Hepatocyte (in vitro differentiated cells): Measurements from ENCODE around the gene FGF12. TPM values are rescaled to one million over a fixed set of nuclear protein-coding genes. Genes with fewer than 3 reads are reported as not detected.
"Not testable (repeated sequence)": the region's sequence is repeated elsewhere in the genome, so short reads cannot be mapped to it uniquely, and the experiment has no call there.

Experiments
- DNase-seq: peaks from one replicate; pipeline ENCODE4 v3.0.0-alpha.2; 2016; ENCODE audit warnings: low spot score
- H2AFZ ChIP-seq: fragments of 200-600 bp; sonication (generic); 2 replicates; pipeline ENCODE4 v1.6.0; 2016; ENCODE audit warnings: antibody characterized with exemption, mild to moderate bottlenecking
- H3K27ac ChIP-seq: fragments of 200-600 bp; sonication (generic); 2 replicates; pipeline ENCODE4 v1.5.1; 2016; ENCODE audit warnings: mild to moderate bottlenecking
- H3K27me3 ChIP-seq: fragments of 200-600 bp; sonication (generic); 2 replicates; pipeline ENCODE4 v1.6.1; 2016
- H3K36me3 ChIP-seq: fragments of 200-600 bp; sonication (generic); replicated peaks from 2 replicates; pipeline ENCODE4 v1.5.1; 2016; ENCODE audit warnings: low read depth; ENCODE audit not compliant: insufficient read depth
- H3K4me1 ChIP-seq: fragments of 200-600 bp; sonication (generic); 2 replicates; pipeline ENCODE4 v1.5.1; 2016; ENCODE audit warnings: mild to moderate bottlenecking, moderate library complexity; ENCODE audit not compliant: insufficient read depth
- H3K4me2 ChIP-seq: fragments of 200-600 bp; sonication (generic); 2 replicates; pipeline ENCODE4 v1.6.0; 2016
- H3K4me3 ChIP-seq: fragments of 200-600 bp; sonication (generic); 2 replicates; pipeline ENCODE4 v1.5.1; 2016; ENCODE audit warnings: mild to moderate bottlenecking
- H3K79me2 ChIP-seq: fragments of 200-600 bp; sonication (generic); 2 replicates; pipeline ENCODE4 v1.6.0; 2017; ENCODE audit warnings: mild to moderate bottlenecking
- H3K9me2 ChIP-seq: fragments of 200-600 bp; sonication (generic); replicated peaks from 2 replicates; pipeline ENCODE4 v1.6.0; 2017; ENCODE audit warnings: mild to moderate bottlenecking; ENCODE audit not compliant: insufficient read depth
- H3K9me3 ChIP-seq: fragments of 200-600 bp; sonication (generic); 2 replicates; pipeline ENCODE4 v1.5.1; 2016; ENCODE audit warnings: low read depth, mild to moderate bottlenecking
- H4K20me1 ChIP-seq: fragments of 200-600 bp; sonication (generic); 2 replicates; pipeline ENCODE4 v1.6.0; 2016; ENCODE audit warnings: mild to moderate bottlenecking; ENCODE audit not compliant: insufficient read depth, poor library complexity, severe bottlenecking
- CTCF ChIP-seq: fragments of 200-600 bp; sonication (generic); IDR thresholded peaks from 2 replicates; pipeline ENCODE4 v1.5.1; 2016; ENCODE audit warnings: antibody characterized with exemption, mild to moderate bottlenecking; ENCODE audit not compliant: poor library complexity
- EZH2 ChIP-seq: fragments of 200-600 bp; sonication (generic); IDR thresholded peaks from 2 replicates; pipeline ENCODE4 v1.6.1; 2016; ENCODE audit warnings: antibody characterized with exemption, mild to moderate bottlenecking, borderline replicate concordance
- EZH2phosphoT487 ChIP-seq: fragments of 200-600 bp; sonication (generic); IDR thresholded peaks from one replicate; pipeline ENCODE4 v1.6.1; 2018; ENCODE audit warnings: antibody characterized with exemption, mild to moderate bottlenecking, low read depth, moderate library complexity; ENCODE audit not compliant: unreplicated experiment, severe bottlenecking
- WGBS: methylation state at CpG from one replicate; pipeline ENCODE4 v1.1.6; 2016; ENCODE audit warnings: low lambda C conversion rate; ENCODE audit errors: missing lambda C conversion rate; 5-methylcytosine and 5-hydroxymethylcytosine counted together
- polyA plus RNA-seq: library from polyadenylated mRNA; unstranded; fragments of >200 nt; fragmentation: Nextera tagmentation; extraction: Ambion mirVana; gene quantifications from 2 replicates; pipeline ENCODE4 v1.2.1, GENCODE V29; 2016
- total RNA-seq: library from RNA; depleted of rRNA; stranded (reverse); fragments of >200 nt; gene quantifications from 2 replicates; pipeline ENCODE4 v1.2.3, GENCODE V29; 2014

FGF12 gene
- total and polyA plus RNA-seq, 2 experiments from 2014 or later: 2.1 TPM

GRCh38 chr3:192726385-192726784 is 956 bp downstream of the FGF12 start:
- Histone ChIP-seq H3K9me3 (no peaks in the 10 kb centered on the region), H3K9me2 (no peaks in the 10 kb centered on the region), H3K4me1 (no peaks in the 10 kb centered on the region), H3K27me3 (peaks cover 6% of the 10 kb centered on the region), H2AFZ (no peak overlapping the region), H3K27ac (no peak overlapping the region), H3K4me3 (no peak overlapping the region), H3K79me2 (no peaks in the 10 kb centered on the region), H3K36me3 (no peaks in the 10 kb centered on the region), H4K20me1 (no peaks in the 10 kb centered on the region), H3K4me2 (no peak overlapping the region)
- 57% methylated on average over 2 of the region's 2 CpGs for WGBS
- DNase-seq: no peak
- TF ChIP-seq CTCF (no peak), EZH2 (no peak), EZH2phosphoT487 (no peak)

GRCh38 chr3:192719964-192720363 is 7.4 kb downstream of the FGF12 start:
- DNase-seq: no peak
- no peaks in the 10 kb centered on the region for H3K4me1 ChIP-seq
- H2AFZ ChIP-seq: no peak overlapping the region
- no peak overlapping the region for H3K4me3 ChIP-seq
- no peaks in the 10 kb centered on the region for H3K36me3 ChIP-seq
- no peaks in the 10 kb centered on the region for H4K20me1 ChIP-seq
- no peaks in the 10 kb centered on the region for H3K9me2 ChIP-seq
- no peak overlapping the region for H3K27ac ChIP-seq
- no peak for TF ChIP-seq EZH2phosphoT487
- no peak for TF ChIP-seq CTCF
- H3K4me2 ChIP-seq: no peak overlapping the region
- H3K27me3 ChIP-seq: no peaks in the 10 kb centered on the region
- H3K9me3 ChIP-seq: no peaks in the 10 kb centered on the region
- H3K79me2 ChIP-seq: no peaks in the 10 kb centered on the region
- WGBS: 79% methylated on average over 3 of the region's 3 CpGs

GRCh38 chr3:192718156-192718555 is 9.2 kb downstream of the FGF12 start:
- Histone ChIP-seq H3K9me2 (no peaks in the 10 kb centered on the region), H2AFZ (no peak overlapping the region), H4K20me1 (no peaks in the 10 kb centered on the region), H3K4me1 (no peaks in the 10 kb centered on the region), H3K27me3 (no peaks in the 10 kb centered on the region), H3K4me2 (no peak overlapping the region), H3K4me3 (no peak overlapping the region), H3K79me2 (no peaks in the 10 kb centered on the region), H3K9me3 (no peaks in the 10 kb centered on the region), H3K36me3 (no peaks in the 10 kb centered on the region), H3K27ac (no peak overlapping the region)
- 55% methylated on average over 3 of the region's 3 CpGs for WGBS
- no peak for TF ChIP-seq EZH2phosphoT487
- TF ChIP-seq EZH2: no peak
- TF ChIP-seq CTCF: no peak
- no peak for DNase-seq

GRCh38 chr3:192715126-192715525 is 12.2 kb downstream of the FGF12 start:
- Histone ChIP-seq H3K4me3 (no peak overlapping the region), H2AFZ (no peak overlapping the region), H3K79me2 (no peaks in the 10 kb centered on the region), H3K36me3 (no peaks in the 10 kb centered on the region), H3K27me3 (no peaks in the 10 kb centered on the region), H4K20me1 (no peaks in the 10 kb centered on the region), H3K9me2 (no peaks in the 10 kb centered on the region), H3K4me1 (no peaks in the 10 kb centered on the region), H3K4me2 (no peak overlapping the region), H3K9me3 (no peaks in the 10 kb centered on the region), H3K27ac (no peak overlapping the region)
- no peak for DNase-seq
- TF ChIP-seq EZH2 (no peak), EZH2phosphoT487 (no peak), CTCF (no peak)

- WGBS: 98% methylated on average over 18 of the region's 22 CpGs
- H3K27ac ChIP-seq, H3K4me3 ChIP-seq, H4K20me1 ChIP-seq, H3K9me2 ChIP-seq, DNase-seq, H3K4me1 ChIP-seq, H3K79me2 ChIP-seq, H3K4me2 ChIP-seq, H3K36me3 ChIP-seq, H2AFZ ChIP-seq, H3K27me3 ChIP-seq, H3K9me3 ChIP-seq: not testable (repeated sequence)
These were observed 16.2 kb downstream of the FGF12 start for GRCh38 chr3:192711126-192711525.
